GM12872 (cell line): ENCODE results near the gene PPP1R12A.

Experiments
- TF ChIP-seq, protein P1 (sequence below): IDR thresholded peaks from 3 replicates; pipeline ENCODE4 v1.5.1; 2011; ENCODE audit warnings: low read depth, mild to moderate bottlenecking, low read length, moderate library complexity; ENCODE audit not compliant: insufficient read depth

The PPP1R12A gene

DNA sequence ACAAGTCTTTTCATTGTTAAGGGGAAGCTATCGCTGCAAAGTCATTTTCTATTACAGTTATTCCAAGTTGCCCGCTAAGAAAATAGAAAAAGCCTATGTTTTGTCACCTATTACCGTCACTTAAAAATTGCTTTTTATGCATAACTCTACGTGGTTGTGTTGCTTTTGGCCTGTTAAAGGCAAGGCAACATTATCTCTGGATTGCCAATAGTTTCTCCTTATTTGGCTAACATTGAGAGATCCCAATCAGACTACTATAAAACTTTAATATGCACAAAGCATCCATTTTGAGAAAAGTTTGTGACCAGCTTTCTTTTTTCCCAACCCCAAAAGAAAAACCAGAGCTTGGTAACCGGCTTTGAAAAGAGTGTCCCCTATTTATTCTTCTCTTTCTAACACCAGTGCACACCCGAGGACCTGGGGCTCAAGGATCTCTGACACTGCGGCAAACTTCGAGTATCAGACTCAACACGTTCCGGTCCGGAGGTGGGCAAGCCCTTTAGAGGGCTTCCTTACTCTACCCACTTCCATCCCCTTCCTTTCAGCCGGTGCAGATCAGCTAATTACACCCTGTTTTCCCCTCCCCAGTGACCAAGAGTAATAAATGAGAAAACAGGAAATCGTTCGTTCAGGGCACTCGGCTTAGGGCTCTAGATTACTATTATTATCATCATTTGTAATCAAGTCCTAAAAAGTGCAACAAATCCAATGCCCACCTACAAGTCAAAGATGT is 1.2 kb downstream of the PPP1R12A start:
- TF ChIP-seq, protein P1, sequence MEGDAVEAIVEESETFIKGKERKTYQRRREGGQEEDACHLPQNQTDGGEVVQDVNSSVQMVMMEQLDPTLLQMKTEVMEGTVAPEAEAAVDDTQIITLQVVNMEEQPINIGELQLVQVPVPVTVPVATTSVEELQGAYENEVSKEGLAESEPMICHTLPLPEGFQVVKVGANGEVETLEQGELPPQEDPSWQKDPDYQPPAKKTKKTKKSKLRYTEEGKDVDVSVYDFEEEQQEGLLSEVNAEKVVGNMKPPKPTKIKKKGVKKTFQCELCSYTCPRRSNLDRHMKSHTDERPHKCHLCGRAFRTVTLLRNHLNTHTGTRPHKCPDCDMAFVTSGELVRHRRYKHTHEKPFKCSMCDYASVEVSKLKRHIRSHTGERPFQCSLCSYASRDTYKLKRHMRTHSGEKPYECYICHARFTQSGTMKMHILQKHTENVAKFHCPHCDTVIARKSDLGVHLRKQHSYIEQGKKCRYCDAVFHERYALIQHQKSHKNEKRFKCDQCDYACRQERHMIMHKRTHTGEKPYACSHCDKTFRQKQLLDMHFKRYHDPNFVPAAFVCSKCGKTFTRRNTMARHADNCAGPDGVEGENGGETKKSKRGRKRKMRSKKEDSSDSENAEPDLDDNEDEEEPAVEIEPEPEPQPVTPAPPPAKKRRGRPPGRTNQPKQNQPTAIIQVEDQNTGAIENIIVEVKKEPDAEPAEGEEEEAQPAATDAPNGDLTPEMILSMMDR = no peak

DNA sequence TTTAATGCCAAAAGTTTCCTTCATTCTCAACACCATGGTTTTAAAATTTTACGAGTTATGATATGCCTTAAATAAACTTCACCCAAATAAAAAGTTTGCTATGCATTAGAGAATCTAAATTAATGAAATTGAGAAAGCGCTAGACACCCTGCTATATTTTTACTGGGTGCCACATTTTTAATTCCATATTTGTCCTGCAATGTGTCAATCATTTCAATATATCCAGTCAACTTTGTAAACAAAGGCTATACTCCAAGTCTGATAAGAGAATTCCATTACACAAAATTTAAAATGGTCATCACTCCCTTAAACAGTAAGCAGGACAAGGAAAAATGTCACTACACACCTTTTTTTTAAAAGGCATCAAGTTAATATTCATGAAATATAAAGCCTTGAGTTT is 1.9 kb downstream of the PPP1R12A start:
- TF ChIP-seq, protein P1 = no peak

DNA sequence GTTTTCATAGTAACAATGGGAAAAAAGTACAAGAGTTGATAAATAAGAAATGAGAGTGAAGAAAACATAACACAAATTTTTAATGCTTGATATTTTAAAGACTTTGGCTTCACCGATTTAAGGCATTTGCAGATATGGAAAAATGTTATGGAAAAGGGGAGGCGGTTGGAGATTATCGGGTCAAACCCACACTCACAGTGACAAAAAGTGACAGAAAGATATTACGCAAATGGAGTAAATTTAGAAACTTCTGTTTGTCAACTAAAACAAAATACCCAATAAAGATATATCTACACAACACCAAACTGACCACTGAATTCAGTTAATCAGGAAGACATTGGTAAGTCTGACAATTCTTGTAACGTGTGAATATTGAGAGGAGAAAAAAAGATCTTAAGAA is 2.5 kb downstream of the PPP1R12A start:
- TF ChIP-seq, protein P1 = no peak

DNA sequence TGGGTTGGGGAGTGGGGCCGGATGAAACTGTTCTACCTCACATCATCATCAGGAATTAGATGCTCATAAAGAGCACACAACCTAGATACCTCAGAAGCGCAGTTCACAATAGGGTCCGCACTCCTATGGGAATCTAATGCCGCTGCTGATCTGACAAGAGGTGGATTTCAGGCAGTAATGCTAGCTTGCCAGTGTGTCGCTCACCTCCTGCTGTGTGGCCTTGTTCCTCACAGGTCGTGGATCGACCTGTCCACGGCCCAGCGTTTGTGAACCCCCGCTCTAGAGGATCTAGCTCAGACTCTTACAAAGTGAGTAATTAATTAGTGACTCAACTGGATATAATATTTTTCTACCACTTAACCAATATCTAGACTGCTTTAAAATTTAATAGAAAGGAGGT is 5.8 kb downstream of the PPP1R12A start:
- TF ChIP-seq, protein P1 = no peak

DNA sequence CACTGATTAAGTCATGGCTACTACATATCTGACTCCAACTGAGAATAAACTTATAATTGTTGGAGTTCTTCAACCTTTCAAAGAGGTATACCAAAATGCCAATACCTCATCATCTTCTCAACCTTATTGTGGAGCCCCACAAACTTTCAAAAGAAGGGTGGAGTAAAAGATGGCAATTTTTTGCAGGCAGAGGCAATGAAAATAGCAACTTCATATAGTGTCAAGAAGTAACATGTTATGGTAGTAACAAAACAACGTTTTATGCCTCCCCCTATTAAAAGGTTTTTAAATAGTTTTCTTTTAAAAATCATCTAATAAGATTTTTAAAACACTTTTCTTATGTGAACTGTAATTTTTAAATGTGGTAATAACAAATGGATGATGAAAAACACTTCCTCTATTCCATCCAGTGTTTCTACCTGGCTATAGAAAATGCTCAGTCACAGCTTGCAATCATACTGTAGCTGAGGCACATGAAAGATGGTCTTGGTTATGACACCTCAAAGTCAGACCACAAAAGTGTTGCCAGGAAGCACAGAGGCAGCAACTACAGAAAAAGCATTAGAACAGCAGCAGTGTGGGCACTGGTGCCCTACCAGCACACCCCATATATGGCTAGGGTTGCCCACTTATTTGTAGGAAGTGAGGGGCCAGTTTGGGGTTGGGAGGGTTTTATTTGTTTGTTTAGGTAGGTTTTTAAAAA is 7.0 kb downstream of the PPP1R12A start:
- TF ChIP-seq, protein P1 = no peak

DNA sequence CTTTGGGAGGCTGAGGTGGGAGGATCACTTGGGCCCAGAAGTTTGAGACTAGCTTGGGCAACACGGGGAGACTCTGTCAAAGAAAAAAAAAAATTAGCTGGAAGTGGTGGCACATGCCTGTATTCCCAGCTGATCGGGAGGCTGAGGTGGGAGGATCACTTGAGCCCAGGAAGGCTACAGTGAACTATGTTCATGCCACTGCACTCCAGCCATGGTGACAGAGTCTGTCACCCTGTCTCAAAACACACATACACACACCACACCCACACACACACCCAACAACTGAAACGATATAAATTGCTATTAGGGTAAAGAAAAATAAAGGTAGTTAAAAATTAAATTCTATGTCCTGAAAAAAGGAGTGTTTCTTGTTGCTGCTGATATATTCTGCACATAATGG is 7.9 kb downstream of the PPP1R12A start:
- TF ChIP-seq, protein P1 = no peak

DNA sequence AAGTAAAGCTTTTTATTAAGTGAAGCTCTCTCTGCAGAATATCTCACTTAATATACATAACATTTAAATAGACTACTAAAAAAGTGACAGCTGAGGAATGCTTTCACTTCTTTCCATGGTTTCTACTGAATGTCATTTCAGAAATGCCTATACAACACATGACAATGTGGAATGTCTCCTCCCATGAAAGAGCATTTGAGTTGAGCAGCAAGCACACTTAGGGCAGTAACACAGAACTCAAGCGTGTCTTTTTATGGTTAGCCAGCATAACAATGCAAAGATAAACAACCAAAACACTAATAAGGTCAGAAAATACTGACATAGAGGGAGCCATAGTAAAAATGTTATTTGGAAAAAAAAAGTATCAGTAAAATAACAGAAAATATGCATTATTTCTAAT is 9.4 kb downstream of the PPP1R12A start:
- TF ChIP-seq, protein P1 = no peak
